HG02678 (cell line): ENCODE data around the gene COLQ.

ENCODE experiments used
- ATAC-seq: cut with Tn5 transposase; IDR thresholded peaks from one replicate; pipeline ENCODE4 v1.9.1; 2021; ENCODE audit warnings: mild to moderate bottlenecking, moderate library complexity; ENCODE audit not compliant: unreplicated experiment

The COLQ gene

GRCh38 chr3:15520804-15521572 lies 518 bp downstream of the COLQ start:
- ATAC-seq, result no peak

DNA sequence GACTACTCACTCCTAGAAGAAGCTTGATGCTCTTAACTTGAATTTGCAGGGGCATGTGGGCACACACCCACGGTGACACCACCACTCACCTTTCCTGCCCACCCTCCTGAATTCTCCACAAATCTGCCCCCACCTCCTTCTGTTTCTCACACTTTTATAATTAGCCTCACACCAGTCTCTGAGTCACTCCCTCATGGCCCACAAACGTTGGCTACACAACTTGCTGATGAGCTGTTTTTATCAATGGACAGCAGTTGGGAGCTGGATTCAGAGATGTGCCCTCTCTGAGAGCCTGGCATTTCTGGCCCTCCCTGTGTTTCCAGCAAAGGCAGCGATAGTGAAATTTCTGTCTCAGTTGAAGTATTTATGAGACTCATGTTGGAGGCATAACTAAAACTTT lies 1.3 kb downstream of the COLQ start:
- no peak for ATAC-seq

- no peak for ATAC-seq
These were observed 2.4 kb downstream of the COLQ start for GRCh38 chr3:15519096-15519495.

DNA sequence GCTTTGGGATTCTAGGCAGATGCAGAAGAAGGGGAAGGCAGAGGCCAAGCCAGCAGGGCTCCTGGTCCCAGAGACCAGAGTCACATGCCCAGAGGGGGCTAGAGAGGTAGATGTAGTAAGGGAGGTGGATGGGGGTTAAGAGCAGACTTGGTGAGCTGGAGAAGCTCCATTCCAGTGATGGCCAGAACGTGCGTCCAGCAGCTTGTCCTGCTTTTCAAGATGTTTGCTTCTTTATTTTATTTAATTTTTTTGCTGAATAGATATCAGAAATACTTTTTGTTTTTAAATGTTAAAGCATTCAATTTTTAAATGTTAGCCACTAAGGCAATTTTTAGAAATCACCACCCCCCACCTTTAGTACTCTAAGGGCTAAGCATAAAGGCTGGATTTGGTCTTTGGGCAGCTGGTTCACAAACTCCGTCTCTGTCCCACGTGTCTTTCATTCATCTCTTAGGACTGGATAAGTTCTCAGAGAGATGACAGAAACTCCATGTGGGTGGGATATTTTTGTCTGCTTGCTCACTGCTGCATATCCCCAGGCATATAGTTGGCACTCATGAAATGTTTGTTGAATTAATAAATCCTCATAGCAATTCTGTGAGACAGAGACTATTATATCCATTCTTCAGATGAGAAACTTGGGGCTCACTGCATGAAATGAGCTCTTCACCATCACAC lies 6.7 kb downstream of the COLQ start:
- ATAC-seq, result no peak

DNA sequence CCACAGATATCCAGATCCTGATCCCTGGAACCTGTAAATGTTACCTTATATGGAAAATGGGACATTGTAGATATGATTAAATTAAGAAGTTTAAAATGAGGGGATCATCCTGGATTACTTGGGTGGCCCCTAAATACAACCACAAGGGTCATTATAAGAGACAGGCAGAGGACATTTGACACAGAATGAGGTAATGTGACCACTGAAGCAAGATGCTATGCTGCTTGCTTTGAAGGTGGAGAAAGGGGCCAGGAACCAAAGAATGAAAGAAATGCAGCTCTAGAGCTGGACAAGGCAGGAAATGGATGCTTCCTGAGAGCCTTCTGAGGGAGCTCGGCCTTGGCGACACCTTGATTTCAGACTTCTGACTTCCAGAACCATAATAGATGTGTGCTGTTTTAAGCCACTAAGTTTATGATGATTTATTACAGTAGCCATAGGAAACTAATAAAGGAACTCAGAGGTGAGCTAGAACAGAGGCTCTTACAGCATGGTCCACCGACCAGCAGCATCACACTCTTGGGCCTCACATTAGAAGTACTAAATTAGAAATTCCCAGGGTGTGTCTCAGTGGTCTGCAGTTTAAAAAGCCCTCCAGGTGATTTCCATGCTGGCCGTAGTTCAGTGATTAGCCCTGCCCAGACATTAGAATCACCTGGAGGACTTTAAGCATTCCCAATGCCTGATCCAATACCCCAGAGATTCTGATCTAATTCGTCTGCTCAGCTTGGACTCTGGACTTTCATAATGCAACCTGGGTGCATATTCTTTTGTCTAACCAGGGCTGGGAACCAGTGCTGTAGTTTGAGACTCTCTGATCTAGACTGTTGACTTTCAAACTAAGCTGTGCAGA lies 7.5 kb downstream of the COLQ start:
- ATAC-seq, result no peak

DNA sequence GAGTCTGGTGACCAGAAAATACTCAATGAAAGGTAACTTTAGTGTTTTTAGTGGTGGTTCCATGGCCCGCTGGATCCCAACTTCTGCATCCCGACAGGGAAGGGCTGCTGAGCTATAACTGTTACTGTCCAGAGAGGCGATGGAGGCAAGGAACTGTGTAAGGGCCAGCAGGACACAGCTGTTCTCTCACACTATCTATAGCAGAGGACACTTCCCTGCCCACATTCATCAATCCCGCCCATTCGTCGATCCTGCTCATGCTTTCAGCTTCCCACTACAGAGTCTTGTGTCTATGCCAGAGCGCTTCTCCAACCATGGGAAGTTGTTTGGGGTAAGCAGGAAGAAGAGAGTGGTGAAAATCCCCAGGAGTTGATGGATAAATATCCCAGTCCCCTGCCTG lies 8.4 kb downstream of the COLQ start:
- no peak for ATAC-seq

GRCh38 chr3:15512166-15512565 lies 9.3 kb downstream of the COLQ start:
- ATAC-seq, result no peak

- no peak for ATAC-seq
These were observed 10.3 kb downstream of the COLQ start for GRCh38 chr3:15511156-15511555.

GRCh38 chr3:15510493-15510892 lies 11.0 kb downstream of the COLQ start:
- no peak for ATAC-seq

DNA sequence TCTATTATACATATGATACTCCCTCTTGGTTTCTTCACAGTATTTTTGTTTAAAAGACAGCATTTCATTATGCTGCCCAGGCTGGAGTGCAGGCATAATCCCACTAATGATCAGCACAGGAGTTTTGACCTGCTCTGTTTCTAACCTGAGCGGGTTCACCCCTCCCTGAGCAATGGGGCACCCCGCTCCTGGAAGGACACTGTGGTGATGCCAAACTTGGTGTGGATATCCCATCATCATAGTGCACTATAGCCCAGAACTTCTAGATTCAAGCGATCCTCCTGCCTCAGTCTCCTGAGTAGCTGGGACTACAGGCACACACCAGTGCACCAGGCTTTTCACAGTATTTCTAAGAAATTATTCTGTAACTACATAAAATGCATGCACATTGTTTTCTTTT lies 14.9 kb downstream of the COLQ start:
- ATAC-seq, result no peak

GRCh38 chr3:15505479-15506165 lies 15.9 kb downstream of the COLQ start:
- no peak for ATAC-seq

DNA sequence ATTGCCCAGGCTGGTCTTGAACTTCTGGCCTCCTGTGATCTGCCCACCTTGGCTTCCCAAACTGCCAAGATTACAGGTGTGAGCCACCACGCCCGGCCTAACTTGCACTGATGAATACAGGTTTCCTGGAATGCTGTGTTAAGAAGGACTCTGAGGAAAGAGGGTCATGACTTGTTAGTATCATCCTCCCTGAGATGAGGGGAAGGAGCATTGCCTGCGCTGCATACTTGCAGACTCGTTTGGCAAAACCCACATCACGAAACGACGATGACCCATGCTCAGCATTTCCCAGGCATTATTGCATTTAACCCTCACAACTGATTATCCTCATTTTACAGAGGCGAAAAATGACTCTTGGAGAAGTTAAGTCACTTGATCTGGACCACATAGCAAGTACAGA lies 18.9 kb downstream of the COLQ start:
- no peak for ATAC-seq

DNA sequence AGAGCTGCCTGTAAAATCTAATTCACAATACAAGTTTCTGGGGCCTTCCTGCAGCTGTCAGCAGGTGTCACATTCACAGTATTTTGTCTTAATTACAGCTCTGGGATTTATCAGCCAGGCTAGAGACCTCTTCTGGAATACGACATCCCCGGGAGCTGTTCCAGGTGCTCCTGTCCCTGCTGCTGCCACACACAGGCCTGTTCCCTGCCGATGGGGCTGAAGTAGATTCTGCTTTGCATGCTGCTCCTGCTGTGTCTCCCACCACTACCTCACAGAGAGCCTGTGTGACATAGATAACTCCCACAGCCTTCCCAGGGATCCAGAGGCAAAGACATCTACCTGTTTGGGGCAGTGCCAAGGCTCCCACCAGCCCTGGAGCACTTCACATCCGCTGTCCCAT lies 20.4 kb downstream of the COLQ start:
- no peak for ATAC-seq

GRCh38 chr3:15500107-15500724 lies 21.3 kb downstream of the COLQ start:
- no peak for ATAC-seq

- no peak for ATAC-seq
These were observed 22.0 kb downstream of the COLQ start for GRCh38 chr3:15499536-15499935.

DNA sequence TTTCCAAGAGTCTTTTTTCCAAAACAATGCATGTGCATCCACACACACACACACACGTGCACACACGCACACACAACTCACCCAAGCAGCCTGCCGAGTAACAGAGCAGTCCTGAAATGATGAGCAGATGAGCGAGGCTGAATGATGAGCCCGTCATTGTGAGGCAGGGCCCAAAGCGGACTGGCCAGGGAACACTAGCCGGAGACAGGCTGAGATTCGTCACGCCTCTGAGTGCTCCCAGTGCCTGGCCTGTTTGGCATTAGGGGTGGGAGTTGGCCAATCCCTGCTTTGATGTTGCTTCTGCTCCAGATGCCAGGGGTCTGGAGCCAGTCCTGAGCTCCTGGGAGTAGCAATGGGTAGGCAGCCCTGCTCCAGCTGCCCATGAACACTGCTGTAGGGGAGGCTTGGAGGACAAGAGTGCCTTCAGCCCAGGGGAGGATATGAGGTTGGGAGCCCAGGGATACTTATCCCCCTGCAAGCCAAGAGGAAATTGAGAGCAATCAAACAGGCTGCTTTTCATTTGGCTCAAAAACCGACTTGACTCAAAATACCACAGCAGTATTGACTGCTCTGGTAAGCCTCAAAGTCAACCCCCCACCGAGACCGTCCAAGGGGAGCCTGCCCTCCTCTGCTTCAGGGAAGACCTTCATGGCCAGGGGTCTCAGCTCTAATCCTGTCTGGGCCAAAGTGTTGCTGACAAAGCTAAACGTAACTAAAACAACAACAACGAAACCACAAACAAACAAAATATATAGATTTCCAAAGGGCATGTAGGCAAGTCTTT lies 22.9 kb downstream of the COLQ start:
- no peak for ATAC-seq

- no peak for ATAC-seq
These were observed 23.5 kb downstream of the COLQ start for GRCh38 chr3:15497964-15498363.

DNA sequence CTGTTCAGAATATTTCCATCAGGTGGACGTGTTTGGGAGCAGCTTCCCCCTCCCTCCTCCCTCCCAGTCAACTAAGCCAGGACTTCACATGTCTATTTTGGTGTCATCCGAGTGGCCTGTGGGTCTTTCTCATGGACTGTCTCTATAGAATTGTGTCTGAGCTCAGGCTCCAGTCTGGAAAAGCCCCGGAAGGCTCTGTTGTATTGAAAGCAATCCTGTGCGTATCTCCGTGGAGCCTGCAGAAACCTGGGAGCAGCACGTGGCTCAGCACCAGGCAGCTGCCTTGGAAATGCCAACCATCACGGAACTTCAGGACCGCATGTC lies 25.2 kb downstream of the COLQ start:
- ATAC-seq, result no peak

DNA sequence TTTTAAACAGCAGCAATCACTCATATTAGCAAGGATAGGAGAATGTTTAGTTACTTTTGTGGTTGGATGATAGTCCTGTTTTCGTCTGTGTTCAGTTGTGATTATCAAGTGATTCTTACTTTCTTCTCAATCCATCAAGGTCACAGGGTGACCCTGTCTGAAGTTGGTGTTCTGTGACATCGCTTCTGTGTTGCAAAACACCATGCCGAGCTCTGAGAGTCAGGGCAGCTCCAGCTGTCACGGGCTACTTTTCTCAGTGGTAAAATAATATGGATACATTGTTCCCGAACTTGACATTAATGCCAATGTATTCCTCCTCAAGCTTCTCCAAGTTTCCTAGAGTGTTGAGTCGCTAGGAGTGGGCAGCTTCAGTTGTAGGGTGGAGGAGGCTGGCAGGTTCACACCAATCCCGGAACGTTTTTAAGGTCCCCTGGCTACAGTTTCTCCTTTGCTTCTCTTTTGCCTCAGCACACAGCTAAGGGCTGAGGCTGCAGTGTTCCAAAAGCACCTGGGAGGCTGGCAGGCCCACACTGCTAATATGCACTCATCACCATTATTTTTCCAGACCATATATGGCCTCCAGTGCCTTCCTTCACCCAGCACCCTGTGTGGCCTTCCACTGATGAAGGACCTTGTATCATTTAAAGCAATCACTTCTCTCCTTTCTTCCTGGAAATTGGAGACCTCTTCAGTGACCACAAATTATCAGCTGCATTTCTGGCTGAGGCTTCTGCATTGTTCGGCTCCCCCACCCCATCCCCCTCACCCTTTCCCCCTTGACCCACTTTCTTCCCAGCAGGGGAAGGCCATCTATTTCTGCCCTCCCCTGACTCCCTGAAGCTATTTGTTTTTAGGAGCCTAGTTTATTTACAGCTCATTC lies 25.8 kb downstream of the COLQ start:
- ATAC-seq, result no peak
